HEK293T (cell line): Measurements from ENCODE around the gene EFCAB6.

Experiments
- ARNT ChIP-seq: fragments of 450-650 bp; IDR thresholded peaks from 2 replicates; pipeline ENCODE4 v1.6.1; 2017; ENCODE audit warnings: mild to moderate bottlenecking
- NFRKB ChIP-seq: fragments of 450-650 bp; IDR thresholded peaks from 2 replicates; pipeline ENCODE4 v1.6.1; 2016; ENCODE audit warnings: mild to moderate bottlenecking, moderate library complexity

DNA sequence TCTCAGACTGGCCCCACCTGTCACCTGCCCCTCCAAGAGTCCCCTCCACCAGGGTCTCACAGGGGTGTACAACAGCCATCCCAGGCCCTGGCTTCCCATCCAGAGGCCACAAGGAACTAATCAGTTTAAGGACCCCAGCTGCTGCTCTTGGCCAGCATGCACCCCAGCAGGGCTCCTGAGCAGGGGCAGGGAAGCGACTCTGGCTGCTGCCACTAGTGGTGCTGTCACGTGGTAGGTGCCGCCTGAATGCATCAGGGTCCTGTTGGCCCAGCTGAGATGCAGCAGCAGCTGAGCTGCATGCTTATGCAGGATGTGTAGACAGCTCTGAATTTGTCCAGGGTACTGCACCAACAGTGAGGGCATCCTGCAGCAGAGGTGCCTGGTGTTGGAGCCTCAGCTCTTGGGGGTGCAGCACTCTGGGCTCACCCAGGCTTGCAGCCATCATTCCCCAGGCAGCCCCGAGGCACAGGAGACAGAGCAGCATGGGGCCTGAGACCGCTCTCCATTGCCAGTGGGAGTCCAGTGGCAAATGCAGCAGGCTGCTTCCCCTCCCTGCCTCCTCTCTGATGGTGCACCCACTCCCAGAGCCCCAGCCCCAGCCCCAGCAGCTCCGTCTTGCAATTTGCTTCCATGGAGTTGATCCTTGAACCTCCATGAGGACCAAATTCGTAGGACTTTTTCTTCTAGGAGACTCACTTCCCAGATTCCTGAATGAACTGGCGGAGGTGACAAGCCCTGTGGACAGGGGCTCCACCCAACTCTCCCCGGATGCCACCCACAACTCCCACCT lies 301.6 kb downstream of the EFCAB6 start:
- TF ChIP-seq NFRKB (no peak), ARNT (no peak)
